HG03558 (cell line): ENCODE results near the gene UBC.

ENCODE experiments used
- ATAC-seq: cut with Tn5 transposase; IDR thresholded peaks from one replicate; pipeline ENCODE4 v1.9.1; 2021; ENCODE audit warnings: moderate number of reproducible peaks; ENCODE audit not compliant: unreplicated experiment; ENCODE audit errors: extremely low read depth

UBC gene

DNA sequence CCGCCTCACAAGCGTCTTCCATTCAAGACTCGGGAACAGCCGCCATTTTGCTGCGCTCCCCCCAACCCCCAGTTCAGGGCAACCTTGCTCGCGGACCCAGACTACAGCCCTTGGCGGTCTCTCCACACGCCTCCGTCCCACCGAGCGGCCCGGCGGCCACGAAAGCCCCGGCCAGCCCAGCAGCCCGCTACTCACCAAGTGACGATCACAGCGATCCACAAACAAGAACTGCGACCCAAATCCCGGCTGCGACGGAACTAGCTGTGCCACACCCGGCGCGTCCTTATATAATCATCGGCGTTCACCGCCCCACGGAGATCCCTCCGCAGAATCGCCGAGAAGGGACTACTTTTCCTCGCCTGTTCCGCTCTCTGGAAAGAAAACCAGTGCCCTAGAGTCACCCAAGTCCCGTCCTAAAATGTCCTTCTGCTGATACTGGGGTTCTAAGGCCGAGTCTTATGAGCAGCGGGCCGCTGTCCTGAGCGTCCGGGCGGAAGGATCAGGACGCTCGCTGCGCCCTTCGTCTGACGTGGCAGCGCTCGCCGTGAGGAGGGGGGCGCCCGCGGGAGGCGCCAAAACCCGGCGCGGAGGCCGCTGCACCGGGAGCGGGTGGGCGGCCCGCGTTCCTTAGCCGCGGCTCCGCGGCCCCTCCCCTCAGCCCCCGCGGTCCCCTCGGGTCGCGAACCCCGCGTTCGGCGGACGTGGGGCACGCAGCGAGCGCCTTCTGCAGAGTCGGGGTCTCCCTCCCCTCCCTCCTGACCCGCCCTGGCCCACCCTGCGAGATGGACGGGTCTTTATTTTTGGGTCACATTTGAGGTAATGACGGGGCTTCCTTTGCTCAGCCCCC, at the start of gene UBC:
Gene UBC (minus strand): TSS at position 259 of the 847 bp plus-strand sequence. CDS start 879 bp downstream, outside the sequence.
- ATAC-seq: no peak

GRCh38 chr12:124963211-124963610, 48.8 kb upstream of the UBC start:
- ATAC-seq: no peak

DNA sequence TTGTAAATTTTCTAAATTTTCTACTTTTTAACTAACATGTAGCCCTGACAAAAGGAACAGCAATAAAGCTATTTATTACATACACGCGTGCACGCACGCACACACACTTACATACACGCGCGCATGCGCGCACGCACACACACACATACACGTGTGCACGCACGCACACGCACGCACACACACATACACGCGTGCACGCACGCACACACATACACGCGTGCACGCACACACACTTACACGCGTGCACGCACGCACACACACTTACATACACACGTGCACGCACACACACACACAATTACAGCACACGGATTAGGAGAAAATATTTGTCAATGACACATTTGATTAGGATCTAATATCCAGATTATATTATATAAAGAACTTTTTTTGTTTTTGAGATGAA, 46.6 kb upstream of the UBC start:
- ATAC-seq: no peak

- ATAC-seq: no peak
These were observed 42.1 kb upstream of the UBC start for GRCh38 chr12:124956571-124956970.

GRCh38 chr12:124954771-124955170, 40.3 kb upstream of the UBC start:
- ATAC-seq: no peak

DNA sequence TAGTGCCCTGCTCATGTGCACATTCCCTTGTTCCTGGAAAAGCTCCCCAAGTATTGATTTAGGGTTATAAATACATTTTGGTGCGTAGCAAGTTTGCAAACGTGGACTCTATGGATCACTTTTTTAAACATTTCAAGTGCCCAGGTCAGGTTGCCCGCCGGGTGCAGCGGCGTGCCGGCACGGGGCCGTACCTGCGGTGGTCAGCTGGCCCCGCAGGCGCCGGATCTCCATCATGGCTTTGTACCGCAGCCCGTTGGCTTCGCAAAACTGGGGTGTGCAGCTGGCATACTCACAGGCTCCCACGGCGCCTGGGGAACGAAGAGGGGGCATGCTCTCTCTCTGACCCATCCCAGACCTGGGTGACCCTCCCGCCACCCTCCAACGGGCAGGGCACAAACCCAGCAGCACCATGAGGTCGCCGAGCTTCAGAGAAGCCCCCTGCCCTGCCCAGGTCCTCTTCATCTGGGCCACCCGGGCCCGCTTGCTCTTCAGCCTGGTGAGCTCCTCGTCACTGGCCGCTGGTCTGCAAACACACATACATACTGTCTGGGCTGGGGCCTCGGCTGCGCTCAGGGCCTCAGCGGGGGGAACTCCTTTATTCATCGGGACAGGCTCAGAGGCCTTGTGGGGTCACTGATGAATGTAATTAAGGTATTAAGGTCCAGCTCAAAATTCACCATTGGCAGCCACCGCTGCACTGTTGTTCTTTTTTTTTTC, 39.4 kb upstream of the UBC start:
- no peak for ATAC-seq

DNA sequence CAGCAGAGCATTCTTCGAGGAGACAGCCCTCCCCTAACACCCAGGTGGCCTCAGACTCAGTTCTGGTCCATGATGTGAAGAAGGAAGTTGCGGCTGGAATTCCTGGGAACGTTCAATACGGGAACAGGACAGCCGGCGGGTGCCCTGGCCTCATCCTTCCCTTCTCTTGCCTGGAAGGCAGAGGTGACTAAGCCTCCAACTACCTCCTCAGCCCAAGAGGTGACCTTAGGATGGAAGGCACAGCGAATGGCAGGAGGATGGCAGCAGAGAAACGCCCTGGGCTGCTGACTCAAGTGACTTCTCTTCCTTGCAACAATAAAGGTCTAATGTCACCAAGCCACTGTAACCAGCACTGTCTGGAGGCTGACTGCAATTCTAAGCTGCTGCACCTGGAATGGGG, 38.4 kb upstream of the UBC start:
- ATAC-seq: no peak

DNA sequence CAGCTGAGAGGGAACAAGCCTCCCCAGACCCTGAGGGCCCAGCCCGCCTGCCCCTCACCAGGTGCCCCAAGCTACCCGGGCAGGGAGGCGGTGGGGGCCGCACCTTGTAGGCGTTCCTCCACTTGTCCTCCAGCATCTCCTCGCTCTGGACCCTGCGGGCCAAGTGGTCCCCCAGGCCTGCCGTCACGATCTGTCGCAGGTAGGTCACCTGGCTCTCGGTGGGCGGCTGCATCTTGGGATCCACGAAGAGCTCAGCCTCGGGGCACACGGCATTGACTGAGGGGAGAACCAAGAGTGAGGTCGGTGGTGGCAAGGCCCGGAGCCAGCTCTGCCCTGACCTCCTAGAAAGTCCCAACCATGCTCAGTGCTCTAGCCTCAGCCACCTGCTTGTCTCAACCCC, 37.8 kb upstream of the UBC start:
- ATAC-seq: no peak

DNA sequence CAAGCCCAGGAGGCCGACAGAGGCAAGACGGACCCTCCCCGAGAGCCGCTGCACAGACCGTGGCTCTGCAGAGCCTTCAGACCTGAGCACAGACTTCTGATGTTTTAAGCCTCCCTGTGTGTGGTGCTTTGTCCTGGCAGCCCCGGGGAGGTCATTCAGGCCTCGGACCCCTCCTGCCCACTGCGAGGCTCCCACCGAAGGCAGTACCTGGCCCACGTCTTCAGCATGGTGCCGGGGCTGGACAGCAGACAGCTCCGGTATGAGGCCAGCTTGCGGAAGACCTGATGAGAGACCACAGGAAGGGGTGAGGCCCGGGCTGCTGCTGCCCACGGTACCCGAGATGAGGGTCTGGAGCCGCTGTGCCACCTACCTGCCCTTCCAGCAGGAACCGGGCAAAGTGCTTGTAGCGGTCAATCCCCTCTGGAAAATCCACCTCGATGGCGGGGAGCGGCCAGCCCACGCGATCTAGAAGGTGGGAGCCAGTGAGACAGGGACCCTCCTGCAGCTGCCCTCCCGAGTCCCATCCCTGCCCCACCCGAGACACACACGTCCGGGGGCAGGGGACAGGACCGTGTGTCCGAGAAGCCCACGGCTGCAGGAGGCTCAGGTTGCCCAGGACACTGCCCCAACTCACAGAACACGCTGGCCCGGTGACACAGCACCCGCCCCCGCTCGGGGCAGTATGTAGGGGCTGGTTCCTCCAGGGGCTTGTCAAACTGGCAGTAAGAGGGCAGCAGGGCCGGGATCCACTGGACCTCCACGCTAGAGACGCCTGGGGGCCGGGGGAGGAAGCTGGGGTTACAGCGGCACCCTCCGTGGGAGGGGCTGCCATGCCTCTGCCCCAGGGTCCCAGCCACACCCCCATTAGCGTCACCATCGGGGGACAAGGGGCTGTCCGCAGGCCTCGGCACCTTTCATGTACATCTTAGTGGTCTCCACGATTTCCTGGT, 35.6 kb upstream of the UBC start:
- no peak for ATAC-seq

GRCh38 chr12:124949066-124949465, 34.6 kb upstream of the UBC start:
- no peak for ATAC-seq

DNA sequence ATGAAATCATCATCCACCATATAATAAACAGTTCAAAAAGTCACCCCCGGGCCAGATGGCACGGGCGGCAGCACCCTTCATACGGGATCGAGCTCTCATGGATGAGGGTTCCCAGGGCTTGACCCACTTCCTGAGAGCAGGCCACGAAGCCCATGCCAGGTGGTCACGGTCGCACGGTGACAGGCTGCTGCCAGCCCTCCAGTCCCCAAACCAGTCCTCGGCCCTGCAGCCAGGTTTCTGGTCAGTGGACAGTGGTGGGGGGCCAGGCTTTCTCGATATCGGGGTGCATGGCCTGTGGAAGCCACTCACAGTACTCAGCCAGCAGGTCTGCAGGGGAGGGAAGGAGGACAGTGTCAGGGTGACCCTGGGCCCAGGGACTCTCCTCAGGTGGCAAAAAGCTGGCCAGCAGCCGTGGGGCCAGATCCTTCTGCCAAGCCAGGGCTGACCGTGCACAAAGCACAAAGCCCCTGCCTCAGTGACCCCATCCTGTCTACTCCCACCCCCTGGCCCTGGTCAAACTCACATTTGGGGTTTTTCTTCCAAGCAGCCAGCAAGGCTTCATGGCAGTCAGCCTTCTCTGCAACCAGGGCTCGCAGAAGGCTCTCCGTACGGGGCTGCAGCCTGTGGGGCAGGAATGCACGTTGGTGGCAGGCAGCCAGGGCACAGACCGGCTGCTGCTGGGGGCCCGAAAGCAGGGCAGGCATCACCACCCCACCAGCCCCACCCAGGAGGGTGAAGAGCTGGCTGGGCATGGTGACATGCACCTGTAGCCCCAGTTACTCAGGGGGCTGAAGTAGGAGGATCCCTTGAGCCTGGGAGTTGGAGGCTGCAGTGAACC, 33.3 kb upstream of the UBC start:
- ATAC-seq: no peak

DNA sequence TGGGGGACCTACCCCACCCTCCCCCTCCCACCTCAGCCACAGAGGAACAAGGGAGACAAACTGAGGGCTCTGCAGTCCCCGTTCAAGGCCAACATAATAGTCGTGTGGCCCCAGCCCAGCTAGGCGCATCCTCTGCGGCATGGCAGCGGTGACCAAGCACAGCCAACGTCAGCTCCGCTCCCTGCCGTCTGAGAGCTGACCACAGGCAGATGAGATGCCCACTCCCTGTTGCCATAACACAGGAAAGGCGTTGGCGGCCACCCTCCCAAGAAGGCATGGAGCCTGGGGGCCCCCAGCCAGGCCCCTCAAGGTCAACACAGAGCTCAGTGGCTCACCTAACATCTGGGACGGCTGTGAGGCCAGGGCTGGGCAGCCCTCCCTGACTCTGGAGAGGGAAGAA, 32.6 kb upstream of the UBC start:
- ATAC-seq: no peak

DNA sequence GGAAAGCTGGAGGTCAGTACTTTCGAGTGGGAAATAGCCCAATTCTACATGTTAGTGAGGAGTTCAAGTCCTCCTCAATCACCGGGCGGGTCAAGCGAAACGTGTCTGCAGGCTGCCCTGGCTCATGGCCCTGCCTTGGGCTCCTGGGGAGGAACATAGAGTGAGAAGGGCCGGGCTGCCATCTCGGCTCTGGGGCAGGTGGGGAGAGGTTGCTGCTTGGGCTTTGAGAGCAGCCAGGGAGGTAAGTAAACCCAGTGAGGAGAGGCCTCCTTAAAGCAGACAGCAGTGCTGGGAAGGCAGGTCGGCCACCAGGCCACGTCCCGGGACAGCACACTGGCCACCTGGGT, 32.0 kb upstream of the UBC start:
- no peak for ATAC-seq

DNA sequence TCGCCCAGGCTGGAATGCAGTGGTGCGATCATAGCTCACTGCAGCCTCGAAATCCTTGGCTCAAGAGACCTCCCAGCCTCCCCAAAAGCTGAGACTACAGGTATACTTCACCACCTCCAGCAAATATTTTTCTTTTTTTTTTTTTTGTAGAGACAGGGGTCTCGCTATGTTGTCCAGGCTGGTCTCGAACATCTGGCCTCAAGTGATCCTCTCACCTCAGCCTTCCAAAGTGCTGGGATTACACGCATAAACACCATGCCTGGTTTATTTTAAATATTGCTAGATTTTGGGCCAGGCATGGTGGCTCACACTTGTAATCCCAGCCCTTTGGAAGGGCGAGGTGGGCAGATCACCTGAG, 26.7 kb upstream of the UBC start:
- no peak for ATAC-seq

DNA sequence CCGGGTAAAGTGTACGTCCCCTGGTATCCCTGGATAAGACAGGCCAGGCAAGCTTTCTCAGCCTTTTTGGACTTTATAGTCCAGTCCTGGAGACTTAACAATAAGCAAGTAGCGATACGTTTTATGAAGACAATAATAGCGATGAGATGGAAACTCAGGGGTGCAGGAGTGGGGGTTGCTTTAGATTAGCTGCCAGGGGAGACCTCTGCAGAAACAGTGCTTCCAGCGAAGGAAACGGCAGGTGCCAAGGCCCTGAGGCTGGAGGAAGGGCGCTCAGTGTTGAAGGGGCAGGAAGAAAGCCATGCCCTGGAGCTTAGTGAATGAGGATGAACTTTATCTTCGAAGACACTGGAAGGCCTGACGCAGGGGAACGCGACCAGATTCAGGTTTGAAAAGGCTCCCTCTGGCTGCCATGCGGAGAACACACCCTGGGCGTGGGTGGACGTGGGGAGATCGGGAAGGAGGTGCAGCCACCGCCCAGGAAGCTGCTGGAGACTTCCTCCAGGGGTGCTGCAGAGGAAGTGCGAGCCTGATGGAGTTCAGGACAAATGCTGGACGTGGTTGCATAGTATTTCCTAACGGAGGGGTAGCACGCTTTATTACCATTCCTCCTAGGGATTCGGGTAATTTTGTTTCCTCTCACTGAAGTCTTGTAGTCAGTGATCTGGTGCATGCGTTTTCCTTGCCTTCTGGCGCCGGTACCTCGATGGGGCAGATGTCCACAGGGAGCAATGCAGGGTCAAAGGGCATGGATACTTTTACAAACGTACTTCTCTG, 26.1 kb upstream of the UBC start:
- ATAC-seq: no peak

DNA sequence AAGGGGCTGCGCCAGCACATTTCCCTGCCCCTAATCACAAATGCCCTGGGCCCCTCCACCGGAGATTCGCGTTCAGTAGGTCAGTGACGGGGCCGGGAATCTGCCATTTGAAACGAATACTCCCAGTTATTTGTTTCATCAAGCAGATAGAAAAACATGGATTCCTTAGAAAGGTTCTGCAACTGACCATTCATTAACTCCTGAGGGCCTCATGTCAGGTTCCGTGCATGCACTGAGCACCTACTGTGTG, 25.6 kb upstream of the UBC start:
- ATAC-seq: peak; percentile 1

DNA sequence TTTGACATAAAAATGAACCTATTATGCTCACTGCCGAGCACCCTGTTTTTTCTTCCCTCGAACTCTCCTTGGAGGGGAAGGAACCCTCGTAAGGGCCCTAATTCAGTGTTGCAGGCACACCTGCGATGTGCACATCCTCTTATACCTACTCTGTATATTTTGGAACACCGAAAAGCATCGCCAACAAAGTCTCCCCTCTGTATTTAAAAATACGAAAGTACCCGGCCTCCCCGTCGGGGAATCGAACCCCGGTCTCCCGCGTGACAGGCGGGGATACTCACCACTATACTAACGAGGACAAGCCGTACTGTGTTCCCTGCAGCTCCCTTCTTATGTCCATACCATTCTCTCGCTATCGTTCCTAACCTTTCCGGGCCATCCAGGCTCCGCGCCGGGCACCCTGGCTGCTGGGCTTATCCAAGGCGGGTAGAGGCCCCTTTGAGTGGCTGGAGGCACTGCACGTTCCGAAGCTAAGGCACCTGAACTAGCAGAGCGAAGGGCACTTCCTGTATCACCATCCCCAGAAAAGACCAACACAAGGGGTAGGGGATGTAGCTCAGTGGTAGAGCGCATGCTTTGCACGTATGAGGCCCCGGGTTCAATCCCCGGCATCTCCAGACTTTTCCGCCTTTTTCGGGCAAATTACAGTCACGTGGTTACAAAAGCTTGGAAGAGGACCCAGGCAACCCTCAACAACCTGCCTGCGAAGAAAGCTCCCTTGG, 25.1 kb upstream of the UBC start:
- peak; percentile 33 for ATAC-seq

DNA sequence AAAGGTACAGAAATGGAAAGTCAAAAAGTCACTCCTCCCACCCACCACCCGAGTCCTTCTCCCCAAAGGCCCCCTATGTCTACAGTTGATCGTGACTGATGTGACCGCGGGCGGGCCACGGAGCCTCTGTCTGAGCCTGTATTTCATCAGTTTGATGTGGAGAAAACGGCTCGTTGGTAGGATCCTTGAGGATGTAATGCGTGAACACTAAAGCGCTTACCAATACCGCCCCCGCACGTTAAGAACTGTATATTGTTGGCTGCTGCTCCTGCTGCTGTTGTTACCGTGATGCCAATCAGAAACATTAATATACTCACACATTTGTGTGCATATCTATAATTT, 24.6 kb upstream of the UBC start:
- ATAC-seq: peak; percentile 16

GRCh38 chr12:124938587-124938986, 24.1 kb upstream of the UBC start:
- no peak for ATAC-seq
